AG08395 (cell line): ENCODE measurements around the gene LCE3B.
"Not testable (repeated sequence)": the region's sequence is repeated elsewhere in the genome, so short reads cannot be mapped to it uniquely, and the experiment has no call there.

Experiments
- DNase-seq: peaks from one replicate; pipeline ENCODE4 v3.0.0; 2012; ENCODE audit warnings: mixed read lengths, low spot score

The LCE3B gene, protein sequence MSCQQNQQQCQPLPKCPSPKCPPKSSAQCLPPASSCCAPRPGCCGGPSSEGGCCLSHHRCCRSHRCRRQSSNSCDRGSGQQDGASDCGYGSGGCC

DNA sequence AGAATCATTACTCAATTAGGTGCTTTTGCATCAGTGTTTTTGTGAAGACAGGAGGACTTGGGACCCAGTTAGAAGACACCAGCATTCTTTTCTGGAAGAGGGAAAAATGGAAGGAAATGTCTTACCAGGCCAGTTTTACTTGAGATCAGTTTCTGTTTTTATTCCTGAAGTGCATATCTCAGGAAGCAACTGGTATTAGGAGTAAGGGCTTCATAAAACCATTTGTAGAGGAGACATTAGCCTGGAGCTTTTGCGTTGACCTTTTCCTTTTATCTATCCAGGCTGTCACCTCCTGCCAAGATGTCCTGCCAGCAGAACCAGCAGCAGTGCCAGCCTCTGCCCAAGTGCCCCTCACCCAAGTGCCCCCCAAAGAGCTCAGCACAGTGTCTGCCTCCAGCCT lies at the start of gene LCE3B:
Gene LCE3B, plus strand, starts transcription at position 301 of the 400 bp plus-strand sequence. Its CDS starts 0 bp downstream, at position 301.
- DNase-seq: no peak

- DNase-seq: no peak
These were observed 48.5 kb upstream of the LCE3B start for GRCh38 chr1:152565115-152565514.

- no peak for DNase-seq
These were observed 47.9 kb upstream of the LCE3B start for GRCh38 chr1:152565535-152566215.

DNA sequence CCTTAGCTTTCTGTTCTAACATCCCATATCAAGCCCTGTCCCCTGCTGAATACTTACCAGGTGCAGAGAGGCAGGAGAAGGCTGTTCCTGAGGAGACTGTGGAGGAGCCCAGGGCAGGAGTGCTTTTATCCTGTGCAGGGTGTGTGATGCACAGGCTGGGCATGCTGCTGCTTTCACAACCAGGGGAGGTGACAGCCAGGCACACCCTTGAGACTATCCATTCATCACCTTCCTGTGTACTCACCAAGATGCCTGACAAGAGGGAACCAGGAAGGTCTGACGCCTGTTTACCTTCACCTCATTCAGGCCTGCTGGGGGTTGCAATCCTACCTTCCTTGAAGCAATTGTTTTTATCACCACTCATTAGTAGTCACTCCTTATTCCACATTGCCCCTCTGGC lies 46.9 kb upstream of the LCE3B start, which contains the start of gene LCE3E:
Gene LCE3E, minus strand, starts transcription at position 100 of the 400 bp plus-strand sequence. CDS start 572 bp downstream, outside the sequence.
- DNase-seq: no peak

- DNase-seq: no peak
These were observed 36.4 kb upstream of the LCE3B start for GRCh38 chr1:152577168-152577567.

DNA sequence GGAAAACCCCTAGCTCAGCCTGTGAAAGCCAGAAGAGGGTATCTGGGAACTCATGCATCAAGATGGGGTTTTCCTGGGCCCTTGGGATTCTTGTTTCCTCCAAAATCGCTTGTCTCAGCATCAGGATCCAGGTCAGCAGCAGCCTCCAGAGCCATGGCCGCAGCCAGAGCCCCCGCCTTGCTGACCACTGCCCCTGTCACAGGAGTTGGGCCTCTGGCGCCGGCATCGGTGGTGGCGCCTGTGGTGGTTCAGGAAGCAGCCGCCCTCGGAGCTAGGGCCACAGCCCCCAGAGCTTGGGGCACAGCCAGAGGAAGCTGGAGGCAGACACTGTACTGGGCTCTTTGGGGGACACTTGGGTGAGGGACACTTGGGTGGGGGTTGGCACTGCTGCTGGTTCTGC lies 34.1 kb upstream of the LCE3B start:
- not testable (repeated sequence) for DNase-seq

DNA sequence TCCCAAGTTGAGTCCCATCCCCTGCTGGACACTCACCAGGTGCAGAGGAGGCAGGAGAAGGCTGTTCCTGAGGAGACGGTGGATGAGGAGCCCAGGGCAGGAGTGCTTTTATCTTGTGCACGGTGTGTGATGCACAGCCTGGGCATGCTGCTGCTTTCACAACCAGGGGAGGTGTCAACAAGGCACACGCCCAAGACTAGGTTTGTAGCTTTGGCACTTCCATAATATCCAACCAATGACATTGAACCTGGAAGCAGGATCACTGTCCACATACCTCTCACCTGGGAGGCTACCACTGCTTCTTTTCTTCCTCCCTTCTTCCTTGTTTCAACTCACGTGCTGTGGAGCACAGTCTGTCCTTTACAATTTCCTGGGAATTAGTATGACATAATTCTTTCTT lies 33.2 kb upstream of the LCE3B start, which contains the start of gene LCE3D:
Gene LCE3D, minus strand, starts transcription at position 84 of the 400 bp plus-strand sequence. CDS start 580 bp downstream, outside the sequence.
- DNase-seq: no peak

GRCh38 chr1:152582647-152583046 lies 31.0 kb upstream of the LCE3B start:
- no peak for DNase-seq

- no peak for DNase-seq
These were observed 28.0 kb upstream of the LCE3B start for GRCh38 chr1:152585586-152585985.

DNA sequence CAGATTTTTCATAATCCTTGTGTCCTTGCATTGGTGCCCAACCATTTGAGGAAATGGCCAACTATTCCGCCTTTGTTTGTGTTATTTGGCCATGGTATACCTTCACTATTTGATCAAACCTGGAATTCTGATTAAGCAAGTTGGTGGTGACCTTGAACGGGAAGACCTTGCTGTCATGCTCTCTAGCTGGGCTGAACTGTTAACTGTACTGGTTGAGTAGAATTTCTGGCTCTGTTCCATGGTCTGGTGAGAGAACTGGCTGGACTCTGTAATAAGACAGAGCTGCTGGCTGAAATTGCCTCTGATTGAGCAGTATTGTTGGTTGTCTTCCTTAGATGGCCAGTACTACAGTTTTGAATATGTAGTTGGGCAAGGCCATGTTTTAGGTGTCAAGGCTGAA lies 16.6 kb upstream of the LCE3B start:
- DNase-seq: no peak

DNA sequence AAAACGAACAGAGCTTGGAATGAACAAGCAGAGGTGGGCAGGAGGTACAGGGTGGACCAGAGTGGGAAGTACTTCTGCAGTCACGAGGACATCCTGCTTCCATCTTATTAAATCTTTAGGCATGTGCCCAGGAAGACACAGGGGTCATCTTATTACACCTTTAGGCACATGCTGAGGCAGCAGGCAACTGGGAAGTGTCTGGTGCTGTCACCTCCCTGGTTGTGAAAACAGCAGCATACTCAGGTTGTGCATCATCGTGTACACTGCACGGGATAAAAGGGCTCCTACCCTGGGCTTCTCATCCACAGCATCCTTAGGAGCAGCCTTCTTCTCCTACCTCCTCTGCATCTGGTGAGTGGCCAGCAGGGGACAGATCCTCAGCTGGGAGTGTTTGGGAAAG lies 13.7 kb upstream of the LCE3B start, which contains the start of gene LCE3C:
Gene LCE3C, plus strand, starts transcription at position 301 of the 400 bp plus-strand sequence. CDS start 498 bp downstream, outside the sequence.
- no peak for DNase-seq

DNA sequence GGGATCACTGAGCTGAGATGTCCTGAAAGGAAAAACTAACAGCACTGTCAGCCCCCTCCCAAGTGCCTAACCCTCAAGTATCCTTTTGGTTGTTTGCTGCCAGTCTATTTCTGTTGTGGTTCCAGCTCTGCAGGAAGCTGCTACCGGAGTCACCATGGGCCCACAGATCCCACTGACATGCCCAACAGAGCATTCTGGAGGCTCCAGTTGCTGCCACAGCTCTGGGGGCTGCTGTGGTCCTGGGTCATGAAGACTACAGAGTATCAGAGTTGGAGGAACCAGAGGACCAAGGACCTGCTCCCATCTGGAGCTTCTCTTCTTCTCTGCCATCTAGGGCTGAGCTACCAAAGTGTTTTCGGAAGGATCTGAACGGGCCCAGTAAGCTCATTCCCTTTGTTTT lies 8.4 kb downstream of the LCE3B start:
- no peak for DNase-seq

DNA sequence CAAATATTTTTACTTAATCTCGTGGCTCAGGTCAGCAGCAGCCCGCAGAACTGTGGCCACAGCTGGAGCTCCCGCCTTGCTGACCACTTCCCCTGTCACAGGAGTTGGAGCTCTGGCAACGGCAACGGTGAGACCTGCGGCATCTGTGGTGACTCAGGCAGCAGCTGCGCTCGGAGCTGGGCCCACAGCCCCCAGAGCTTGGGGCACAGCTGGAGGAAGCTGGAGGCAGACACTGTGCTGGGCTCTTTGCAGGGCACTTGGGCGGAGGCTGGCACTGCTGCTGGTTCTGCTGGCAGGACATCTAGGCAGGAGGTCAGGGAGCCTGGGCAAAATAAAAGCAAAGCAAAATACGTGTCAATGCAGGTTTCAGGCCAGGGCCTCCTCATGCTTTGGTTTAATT lies 9.2 kb downstream of the LCE3B start, which contains the start of gene LCE3A:
Gene LCE3A, minus strand, starts transcription at position 301 of the 400 bp plus-strand sequence. Its CDS starts 0 bp downstream, at position 301.
- DNase-seq: no peak

- no peak for DNase-seq
These were observed 9.7 kb downstream of the LCE3B start for GRCh38 chr1:152623203-152623844.

DNA sequence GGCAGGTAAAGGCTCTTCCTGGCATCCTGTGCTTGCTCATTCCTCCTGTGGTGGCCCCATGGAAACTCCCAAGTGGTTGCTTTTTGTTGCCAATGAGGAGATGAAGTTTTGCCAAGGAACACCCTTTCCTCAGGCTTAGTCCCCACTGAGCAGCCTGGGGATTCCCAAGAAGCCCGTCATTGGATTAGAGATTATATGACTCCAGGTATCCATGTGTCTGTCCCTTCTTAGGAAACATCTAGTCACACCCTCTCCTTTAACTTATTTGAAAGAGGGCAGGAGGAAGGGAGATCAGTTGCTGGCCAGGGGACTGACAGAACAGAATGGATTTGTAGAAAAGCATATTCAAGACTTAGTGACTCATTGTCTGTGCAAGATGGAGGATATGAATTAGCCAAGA lies 13.1 kb downstream of the LCE3B start:
- no peak for DNase-seq

- no peak for DNase-seq
These were observed 17.0 kb downstream of the LCE3B start for GRCh38 chr1:152630596-152630995.

GRCh38 chr1:152640351-152640750 lies 26.7 kb downstream of the LCE3B start:
- no peak for DNase-seq

- DNase-seq: no peak
These were observed 30.3 kb downstream of the LCE3B start for GRCh38 chr1:152643945-152644344.

DNA sequence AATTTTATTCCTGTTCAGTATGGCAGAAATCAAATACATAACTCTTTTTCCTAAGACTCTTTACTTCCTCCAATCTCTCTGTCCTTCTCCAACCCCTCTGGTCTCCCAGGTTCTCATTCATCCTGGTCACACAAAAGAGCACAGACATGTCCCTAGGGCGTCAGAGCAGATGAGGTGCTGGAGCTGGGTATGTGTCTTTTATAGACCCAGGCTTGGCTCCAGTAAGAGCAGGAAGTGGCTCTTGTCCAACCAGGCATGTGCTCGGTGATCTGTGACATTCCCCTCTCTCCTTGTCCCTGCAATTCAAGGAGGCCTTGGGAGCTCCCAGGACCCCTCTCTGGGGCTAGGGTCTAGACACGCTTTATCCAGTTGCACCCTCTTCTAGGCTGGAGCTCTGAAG lies 31.5 kb downstream of the LCE3B start:
- no peak for DNase-seq

DNA sequence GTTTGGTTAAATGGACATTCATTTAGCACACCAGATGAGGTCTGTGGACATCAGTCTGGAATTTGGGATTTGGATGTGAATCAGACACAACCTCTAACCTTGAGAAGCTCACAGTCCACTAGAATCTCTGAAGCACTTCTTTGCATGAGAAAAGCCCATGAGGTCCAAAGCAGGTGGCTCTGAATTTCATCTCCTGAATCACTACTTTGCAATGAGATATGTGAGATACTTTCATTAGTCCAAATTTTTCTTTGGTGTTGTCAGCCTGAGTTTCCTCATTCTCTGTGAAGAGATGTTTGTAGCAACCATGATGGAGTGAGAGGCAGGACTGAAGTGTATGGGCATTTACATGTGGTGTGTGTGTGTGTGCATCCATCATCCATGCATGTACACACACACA lies 33.0 kb downstream of the LCE3B start:
- no peak for DNase-seq

GRCh38 chr1:152654110-152654509 lies 40.5 kb downstream of the LCE3B start:
- DNase-seq: peak; percentile 46

GRCh38 chr1:152656459-152656858 lies 42.8 kb downstream of the LCE3B start:
- no peak for DNase-seq

- DNase-seq: no peak
These were observed 44.1 kb downstream of the LCE3B start for GRCh38 chr1:152657677-152658076.
